HepG2 (cell line): ENCODE results near the gene CRTAC1. TPM values are rescaled to one million over a fixed set of nuclear protein-coding genes. Genes with fewer than 3 reads are reported as not detected.

Source experiments
- ATAC-seq: fragments of 200-7000 bp; cut with Tn5 transposase; 3 replicates; pipeline ENCODE4 v1.9.1; 2020; ENCODE audit warnings: mild to moderate bottlenecking, moderate library complexity
- BruUV-seq: library from RNA; stranded (reverse); fragments of 400-500 nt; replicated peaks from 2 replicates; lab custom pipeline; 2021; lab: Mats Ljungman, UMichigan
- CTCF ChIA-PET: fragments of 300-600 bp; formaldehyde crosslinking; extraction: SDS; loops from one replicate; lab custom pipeline; 2021; ENCODE audit warnings: low total read pairs, inconsistent platforms, low intra/inter-chr PET ratio; lab: Yijun Ruan, JAX
- POLR2A ChIA-PET: fragments of 350-600 bp; sonication (Branson Sonifier 250); formaldehyde crosslinking; loops from one replicate; lab custom pipeline; 2020; ENCODE audit warnings: antibody characterized with exemption, inconsistent platforms; lab: Yijun Ruan, JAX
- DNase-seq: peaks from one replicate; pipeline ENCODE4 v3.0.0-alpha.2; 2015; ENCODE audit warnings: low spot score
- FAIRE-seq: peaks from 3 replicates; lab custom pipeline; 2011; peaks lifted over from hg19 to GRCh38; lab: Jason Lieb, UNC
- H2AFZ ChIP-seq: one replicate; pipeline ENCODE4 v1.6.1; 2011; ENCODE audit warnings: low read length, inconsistent platforms
- H3K27ac ChIP-seq: fragments of 300-600 bp; 3 replicates; pipeline ENCODE4 v1.8.0; 2011; ENCODE audit warnings: mixed run types, mild to moderate bottlenecking, mixed read lengths, low read length, inconsistent platforms; ENCODE audit not compliant: insufficient read depth; ENCODE audit errors: extremely low read length
- H3K27me3 ChIP-seq, 2 experiments: fragments of 200-600 bp in 1 of 2; 2 replicates in 1 of 2; 3 replicates in 1 of 2; pipeline versions ENCODE4 v1.6.0 to v1.8.0; 2011; ENCODE audit warnings: low read length in 2 of 2, mild to moderate bottlenecking in 2 of 2, moderate library complexity in 2 of 2, inconsistent platforms in 1 of 2; ENCODE audit not compliant: insufficient read depth in 2 of 2, control insufficient read depth in 1 of 2
- H3K36me3 ChIP-seq, 2 experiments: fragments of 200-600 bp in 1 of 2; replicated peaks in 1 of 2; 2 replicates in 1 of 2; 3 replicates in 1 of 2; pipeline versions ENCODE4 v1.5.1 to v1.8.0; 2011; ENCODE audit warnings: low read length in 2 of 2, inconsistent platforms in 1 of 2; ENCODE audit not compliant: insufficient read depth in 2 of 2, control insufficient read depth in 1 of 2
- H3K4me1 ChIP-seq: 2 replicates; pipeline ENCODE4 v1.5.1; 2012; ENCODE audit warnings: low read length, inconsistent platforms; ENCODE audit not compliant: insufficient read depth
- H3K4me2 ChIP-seq: 2 replicates; pipeline ENCODE4 v1.6.0; 2011; ENCODE audit warnings: low read depth, low read length, inconsistent platforms
- H3K4me3 ChIP-seq, 3 experiments: fragments of 200-600 bp in 1 of 3; sonication (generic), shearing (Covaris generic) in 1 of 3; replicated peaks in 1 of 3; 2 replicates each; pipeline ENCODE4 v1.5.1; 2011 to 2016; ENCODE audit warnings: low read length in 3 of 3, inconsistent platforms in 2 of 3, low read depth in 2 of 3, mild to moderate bottlenecking in 2 of 3, control low read depth in 1 of 3, mixed read lengths in 1 of 3; ENCODE audit not compliant: insufficient read depth in 1 of 3
- H3K79me2 ChIP-seq: one replicate; pipeline ENCODE4 v1.6.1; 2011; ENCODE audit warnings: low read length, inconsistent platforms; ENCODE audit not compliant: insufficient read depth
- H3K9ac ChIP-seq: 2 replicates; pipeline ENCODE4 v1.6.0; 2011; ENCODE audit warnings: mild to moderate bottlenecking, low read depth, low read length, inconsistent platforms; ENCODE audit not compliant: insufficient read depth
- H3K9me3 ChIP-seq: 2 replicates; pipeline ENCODE4 v1.5.1; 2012; ENCODE audit warnings: mild to moderate bottlenecking, low read length
- H4K20me1 ChIP-seq: 2 replicates; pipeline ENCODE4 v1.6.0; 2011; ENCODE audit warnings: inconsistent platforms, mild to moderate bottlenecking, low read length, moderate library complexity; ENCODE audit not compliant: insufficient read depth
- SALL1 ChIP-seq: sonication (generic); formaldehyde crosslinking; IDR thresholded peaks from 2 replicates; pipeline ENCODE4 v1.8.0; 2022; ENCODE audit warnings: mild to moderate bottlenecking, missing genetic modification reagents
- SMARCE1 ChIP-seq: fragments of 450-650 bp; IDR thresholded peaks from 2 replicates; pipeline ENCODE4 v1.6.1; 2017; ENCODE audit warnings: borderline replicate concordance
- SOX6 ChIP-seq, 2 experiments: fragments of 450-650 bp in 1 of 2; sonication (generic) in 1 of 2; formaldehyde crosslinking in 1 of 2; IDR thresholded peaks; 2 replicates each; pipeline versions ENCODE4 v1.4.0 to v1.6.1; 2017 to 2020; ENCODE audit warnings: antibody characterized with exemption in 1 of 2, mild to moderate bottlenecking in 1 of 2, missing genetic modification reagents in 1 of 2
- XBP1 ChIP-seq: sonication (generic); formaldehyde crosslinking; IDR thresholded peaks from 2 replicates; pipeline ENCODE4 v1.5.0; 2020; ENCODE audit warnings: missing genetic modification reagents
- ZNF282 ChIP-seq: fragments of 450-650 bp; IDR thresholded peaks from 2 replicates; pipeline ENCODE4 v1.6.1; 2018; ENCODE audit not compliant: partially characterized antibody
- ZNF33B ChIP-seq: sonication (generic); formaldehyde crosslinking; IDR thresholded peaks from 2 replicates; pipeline ENCODE4 v1.5.1; 2020; ENCODE audit warnings: mild to moderate bottlenecking, missing genetic modification reagents
- ZNF350 ChIP-seq: sonication (generic); formaldehyde crosslinking; IDR thresholded peaks from 2 replicates; pipeline ENCODE4 v1.4.0; 2020; ENCODE audit warnings: mild to moderate bottlenecking, low read depth, missing genetic modification reagents, borderline replicate concordance
- WGBS: methylation state at CpG from one replicate; pipeline ENCODE4 v1.1.6; 2017; ENCODE audit warnings: low lambda C conversion rate; 5-methylcytosine and 5-hydroxymethylcytosine counted together
- in situ Hi-C: cut with HindIII; loops from 2 replicates; pipeline ENCODE4 v1.10.0; 2017; ENCODE audit warnings: low pct_unique_long_range_greater_than_20kb; ENCODE audit not compliant: extremely low pct_ligation_motif_present
- intact Hi-C: fragments of 100-400 bp; cut with micrococcal nuclease; formaldehyde crosslinking; loops from one replicate; pipeline ENCODE4 v1.10.0; 2022; ENCODE audit not compliant: unreplicated experiment
- polyA plus RNA-seq, 8 experiments: library from polyadenylated mRNA; depleted of rRNA in 3 of 8; stranded (reverse) in 7 of 8; unstranded in 1 of 8; fragments of >200 nt; fragmentation: Illumina TruSeq in 4 of 8; extraction: Trizol in 4 of 8; gene quantifications; 2 replicates each; pipeline versions ENCODE4 v1.2.1 to v1.2.3, GENCODE V29; 2011 to 2016; ENCODE audit warnings: low read depth in 4 of 8, missing spikeins in 1 of 8, mixed read lengths in 1 of 8; ENCODE audit not compliant: insufficient read depth in 1 of 8
- total RNA-seq, 5 experiments: library from RNA; depleted of rRNA; stranded (reverse); fragments of >200 nt; fragmentation: Illumina TruSeq; extraction: Trizol; gene quantifications; 2 replicates each; pipeline ENCODE4 v1.2.3, GENCODE V29; 2016; ENCODE audit warnings: low read depth in 1 of 5
- TF ChIP-seq, protein P1 (sequence below), 2 experiments: sonication (generic) in 1 of 2; formaldehyde crosslinking in 1 of 2; IDR thresholded peaks; 2 replicates each; pipeline versions ENCODE4 v1.4.0 to v1.6.1; 2018 to 2020; ENCODE audit warnings: missing genetic modification reagents in 2 of 2, borderline replicate concordance in 1 of 2, low read depth in 1 of 2, mild to moderate bottlenecking in 1 of 2, missing biosample characterization in 1 of 2

Gene CRTAC1
- total and polyA plus RNA-seq, 2 of the 13 experiments (the other 11 are each of a cell fraction or from before 2014, with no cell fraction given): not detected

DNA sequence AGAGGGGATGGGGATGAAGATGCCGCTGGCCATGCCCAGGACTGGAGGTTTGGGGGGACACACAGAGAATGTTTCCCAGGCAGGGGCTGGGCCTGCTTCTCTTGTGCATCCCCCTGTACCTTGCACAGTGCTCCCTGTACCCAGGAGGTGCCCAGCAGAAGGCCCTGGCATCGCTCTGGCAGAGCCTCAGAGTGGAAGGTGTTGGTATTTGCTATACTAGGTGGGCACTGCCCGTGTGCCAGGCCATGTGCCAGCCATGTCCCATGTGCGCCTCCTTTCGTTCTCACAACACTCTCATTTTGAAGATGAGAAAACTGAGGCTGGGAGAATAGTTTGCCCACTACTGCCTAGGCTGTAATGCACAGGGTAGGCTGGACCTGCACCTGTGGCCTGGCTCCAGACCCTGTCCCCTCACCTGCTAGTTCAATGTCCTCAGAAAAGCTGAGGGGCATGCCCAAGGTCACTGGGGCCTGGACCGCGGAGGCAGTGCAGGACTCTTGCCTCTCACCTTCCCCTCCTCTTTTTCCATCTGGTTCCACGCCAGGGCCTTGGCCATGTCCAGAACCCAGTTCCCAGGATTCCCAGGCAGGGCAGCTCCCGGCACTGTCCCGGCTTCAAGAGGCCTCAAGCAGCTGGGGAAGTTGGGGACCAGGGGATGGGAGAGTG, 116.1 kb downstream of the CRTAC1 start:
- Histone ChIP-seq H3K27me3 (peaks cover 4 to 21% of the 10 kb centered on the region in 2 experiments; a peak in 3 of 5 replicates), H3K27ac (no peak overlapping the region), H3K9me3 (no peaks in the 10 kb centered on the region), H3K4me1 (no peaks in the 10 kb centered on the region), H3K4me3 (no peak overlapping the region), H3K9ac (no peak overlapping the region), H2AFZ (no peak overlapping the region), H4K20me1 (0 out of 2 replicates have a peak, but pooled peaks cover 6% of the 10 kb centered on the region), H3K79me2 (no peaks in the 10 kb centered on the region), H3K36me3 (no peaks in the 10 kb centered on the region), H3K4me2 (no peak overlapping the region)
- 2% methylated on average over 8 of the region's 10 CpGs for WGBS
- ChIA-PET POLR2A (no interaction called here), CTCF (interaction anchor here (2.0 to 3.1 kb wide), 3 partner anchors 114 to 132 kb away, joined by 6 to 39 read pairs (median 13); no protein-coding TSS in a partner anchor)
- intact Hi-C loops: loop anchor here (1.0 kb wide), 2 partner anchors 127 to 131 kb away; no protein-coding TSS in a partner anchor
- ATAC-seq (peak; percentile 44; the same call in 2 of the 3 replicates), DNase-seq (no peak), FAIRE-seq (no peak)
- TF ChIP-seq XBP1 (CRISPR knock-in tag) (no peak), ZNF33B (CRISPR knock-in tag) (no peak), SALL1 (CRISPR knock-in tag) (no peak), SMARCE1 (no peak), SOX6 (IDR thresholded peaks at IDR 0.05) (no peak), SOX6 (CRISPR knock-in tag; IDR thresholded peaks at IDR 0.05) (no peak), ZNF350 (no peak), ZNF282 (no peak)
- TF ChIP-seq, protein P1, sequence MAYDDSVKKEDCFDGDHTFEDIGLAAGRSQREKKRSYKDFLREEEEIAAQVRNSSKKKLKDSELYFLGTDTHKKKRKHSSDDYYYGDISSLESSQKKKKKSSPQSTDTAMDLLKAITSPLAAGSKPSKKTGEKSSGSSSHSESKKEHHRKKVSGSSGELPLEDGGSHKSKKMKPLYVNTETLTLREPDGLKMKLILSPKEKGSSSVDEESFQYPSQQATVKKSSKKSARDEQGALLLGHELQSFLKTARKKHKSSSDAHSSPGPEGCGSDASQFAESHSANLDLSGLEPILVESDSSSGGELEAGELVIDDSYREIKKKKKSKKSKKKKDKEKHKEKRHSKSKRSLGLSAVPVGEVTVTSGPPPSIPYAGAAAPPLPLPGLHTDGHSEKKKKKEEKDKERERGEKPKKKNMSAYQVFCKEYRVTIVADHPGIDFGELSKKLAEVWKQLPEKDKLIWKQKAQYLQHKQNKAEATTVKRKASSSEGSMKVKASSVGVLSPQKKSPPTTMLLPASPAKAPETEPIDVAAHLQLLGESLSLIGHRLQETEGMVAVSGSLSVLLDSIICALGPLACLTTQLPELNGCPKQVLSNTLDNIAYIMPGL (CRISPR knock-in tag; IDR thresholded peaks at IDR 0.05; ENCODE audit: borderline replicate concordance in 1 of 2, low read depth in 1 of 2): no peak
- BruUV-seq: no TSS peak
- in situ Hi-C loops: loop anchor here (25.0 kb wide), 1 partner anchor 398 kb away; no protein-coding TSS in a partner anchor
